NCI-H1092 treated with DMSO at 0.1 percent for 48 hours (cell line): ENCODE results near the gene BCAS1.

Experiments
- DNase-seq: peaks from one replicate; lab custom pipeline; 2025; lab: John Stamatoyannopoulos, UW

BCAS1 gene

DNA sequence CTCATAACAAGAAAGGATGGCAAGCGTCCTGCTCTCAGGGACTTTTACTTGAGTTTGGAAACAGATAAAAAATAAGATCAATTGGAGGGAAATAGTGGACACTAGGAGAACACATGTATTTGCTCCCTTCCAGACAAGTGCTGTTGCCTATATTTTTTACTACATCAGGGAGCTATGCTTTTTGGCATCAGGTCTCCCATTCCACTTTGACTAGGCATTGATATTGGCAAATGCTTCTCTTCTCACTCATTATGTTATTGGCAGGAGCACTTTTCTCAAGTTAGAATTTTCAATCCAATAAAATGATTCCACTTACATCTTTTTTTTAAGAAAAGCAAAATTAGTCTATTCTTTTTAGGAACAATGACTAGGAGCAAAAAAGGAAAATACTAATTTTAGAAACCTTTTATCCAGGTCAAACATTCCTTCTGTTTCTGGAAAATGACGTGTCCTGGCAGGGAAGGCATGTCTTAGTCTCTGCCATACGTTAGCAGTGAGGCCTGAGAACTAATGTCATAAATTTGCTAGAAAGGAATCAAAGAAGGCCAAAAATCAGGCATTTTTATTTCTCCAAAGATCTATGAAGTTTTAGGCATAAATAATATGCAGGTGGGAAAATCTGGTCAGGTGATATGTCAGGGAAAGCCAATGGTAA is 21.4 kb downstream of the BCAS1 start:
- no peak for DNase-seq

DNA sequence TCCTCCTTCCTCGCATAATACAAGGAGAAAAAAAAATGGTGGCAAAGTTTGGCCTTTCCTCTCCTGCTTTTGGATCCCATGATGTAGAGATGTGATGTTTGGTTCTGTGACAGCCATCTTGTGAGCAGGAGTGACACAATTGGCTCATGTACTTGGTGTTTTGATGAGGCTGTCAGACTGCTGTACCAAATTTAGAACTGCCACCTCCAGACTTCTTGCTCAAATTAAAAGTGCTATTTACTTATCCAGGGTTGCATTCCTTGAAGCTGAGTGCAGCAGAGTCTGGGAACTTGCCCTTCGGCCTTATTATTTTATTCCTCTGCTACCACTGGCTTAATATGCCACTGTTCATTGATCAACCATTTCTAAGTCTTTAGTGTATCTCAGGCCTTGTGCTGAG is 21.9 kb downstream of the BCAS1 start:
- no peak for DNase-seq

DNA sequence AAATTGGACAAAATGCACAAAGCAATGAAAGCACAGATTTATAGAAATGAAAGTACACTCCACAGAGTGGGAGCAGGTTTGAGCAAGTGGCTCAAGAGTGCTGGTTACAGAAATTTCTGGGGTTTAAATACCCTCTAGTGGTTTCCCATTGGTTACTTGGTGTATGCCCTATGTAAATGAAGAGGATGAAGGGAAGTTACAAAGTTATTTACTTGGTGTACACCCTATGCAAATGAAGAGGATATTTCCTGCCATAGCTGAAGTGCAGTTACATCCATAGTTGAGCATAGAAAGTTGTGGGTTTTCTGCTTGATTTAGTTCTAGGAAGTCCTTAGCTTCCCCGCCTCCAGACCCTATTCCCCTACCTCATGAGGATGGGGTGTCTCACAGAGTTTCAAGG is 22.7 kb downstream of the BCAS1 start:
- no peak for DNase-seq

DNA sequence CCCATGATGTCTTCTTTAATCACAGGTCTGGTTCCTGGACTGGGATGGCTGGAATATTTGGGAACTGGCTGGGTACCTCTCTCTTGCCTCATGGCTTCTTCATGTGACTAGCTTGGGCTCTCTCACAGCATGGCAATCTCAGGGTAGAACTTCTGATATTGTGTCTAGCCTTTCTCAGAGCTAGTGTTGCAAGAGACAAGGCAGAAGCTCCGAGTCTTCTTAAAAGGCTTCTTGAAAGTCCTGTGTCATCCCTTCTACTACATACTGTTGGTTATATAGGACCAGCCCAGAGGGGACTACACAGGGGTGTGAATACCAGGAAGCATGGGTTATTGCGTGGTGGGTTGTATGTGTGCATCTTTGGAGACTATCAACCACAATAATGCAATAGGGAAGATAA is 23.3 kb downstream of the BCAS1 start:
- no peak for DNase-seq

DNA sequence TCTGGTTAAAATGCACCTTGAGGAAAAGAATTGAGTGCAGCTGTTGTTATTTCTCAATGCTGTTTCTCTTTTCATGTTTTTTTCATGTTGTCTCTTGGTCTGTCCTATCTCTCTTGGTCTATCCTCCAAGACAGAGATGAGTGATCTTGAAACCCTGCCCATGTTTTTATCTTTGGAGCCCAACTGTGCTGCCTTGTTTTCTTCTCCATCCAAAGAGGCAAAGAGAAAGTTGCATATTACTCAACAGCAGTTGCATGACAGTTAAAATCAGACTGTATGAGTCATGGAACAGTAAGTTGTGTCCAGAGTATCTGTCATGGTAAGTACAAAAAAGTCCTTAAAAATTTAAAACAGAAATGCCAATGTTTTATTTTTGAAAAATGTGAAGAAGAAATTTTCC is 26.2 kb downstream of the BCAS1 start:
- DNase-seq: no peak

DNA sequence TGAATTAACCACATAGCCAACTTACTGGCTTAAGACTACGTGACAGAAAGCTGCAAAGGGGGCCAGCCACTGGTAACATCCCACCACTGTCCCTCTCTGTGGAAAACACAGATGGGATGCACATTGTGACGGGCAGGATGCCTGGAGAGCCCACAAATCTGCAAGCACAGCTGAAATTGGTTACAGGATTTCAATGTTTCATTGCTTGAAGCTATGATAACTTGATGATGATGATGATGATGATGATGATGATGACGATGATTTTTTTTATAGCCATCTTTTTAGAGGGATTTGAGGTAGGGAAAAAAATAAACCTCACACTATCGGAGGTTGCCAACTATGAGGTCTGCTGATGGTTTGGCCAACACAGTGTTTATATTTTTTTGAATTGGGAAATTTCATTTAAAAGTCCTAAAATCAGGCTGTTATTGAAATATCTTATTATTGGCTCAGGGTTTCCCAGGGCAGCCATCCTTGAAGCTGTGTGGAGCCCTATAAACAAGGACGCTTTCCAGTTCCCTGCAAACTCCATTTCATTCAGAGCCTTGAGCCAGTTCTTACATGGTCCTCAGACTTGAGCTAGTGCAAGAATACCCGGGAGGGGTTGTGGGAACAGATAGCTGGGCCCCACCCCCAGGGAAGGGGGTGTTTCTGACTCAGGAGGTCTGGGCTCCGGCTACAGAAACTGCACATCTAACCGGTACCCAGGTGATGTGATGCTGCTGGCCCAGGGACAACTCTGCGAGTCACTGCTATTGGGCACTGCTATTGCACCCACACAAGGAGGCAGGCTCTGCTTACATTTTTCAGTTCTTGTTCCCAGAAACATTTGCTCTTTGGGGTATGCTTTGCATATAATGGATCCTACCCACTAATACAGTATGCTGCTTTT is 27.1 kb downstream of the BCAS1 start:
- no peak for DNase-seq

DNA sequence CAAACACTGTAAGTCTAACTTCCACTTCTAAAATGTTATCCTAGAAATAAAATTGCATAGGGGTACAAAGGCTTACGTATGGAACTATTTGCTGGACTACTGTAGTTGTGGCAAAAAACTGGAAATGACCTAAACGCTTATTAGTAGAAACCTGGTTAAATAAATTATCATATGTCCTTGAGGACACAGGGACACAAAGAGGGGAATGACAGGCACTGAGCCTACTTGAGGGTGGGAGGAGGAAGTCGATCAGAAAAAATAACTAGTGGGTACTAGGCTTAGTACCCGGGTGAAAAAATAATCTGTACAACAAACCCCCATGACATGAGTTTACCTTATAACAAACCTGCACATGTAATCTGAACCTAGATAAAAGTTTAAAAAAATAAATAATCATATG is 28.4 kb downstream of the BCAS1 start:
- DNase-seq: no peak

DNA sequence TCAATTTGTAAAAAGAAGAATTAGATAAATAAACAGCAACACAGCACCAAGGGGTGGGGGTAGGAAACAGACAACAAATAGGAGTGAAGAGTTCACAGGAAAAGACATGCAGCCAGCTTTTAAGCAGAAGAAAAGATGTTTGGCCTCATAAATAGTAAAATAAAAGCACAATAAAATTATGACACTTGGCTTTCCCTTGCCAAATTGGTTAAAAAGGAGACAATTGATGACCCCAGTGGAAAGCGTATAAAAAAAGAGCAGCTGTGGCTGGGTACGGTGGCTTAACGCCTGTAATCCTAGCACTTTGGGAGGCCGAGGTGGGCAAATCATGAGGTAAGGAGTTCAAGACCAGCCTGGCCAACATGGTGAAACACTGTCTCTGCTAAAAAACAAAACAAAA is 29.1 kb downstream of the BCAS1 start:
- DNase-seq: no peak

DNA sequence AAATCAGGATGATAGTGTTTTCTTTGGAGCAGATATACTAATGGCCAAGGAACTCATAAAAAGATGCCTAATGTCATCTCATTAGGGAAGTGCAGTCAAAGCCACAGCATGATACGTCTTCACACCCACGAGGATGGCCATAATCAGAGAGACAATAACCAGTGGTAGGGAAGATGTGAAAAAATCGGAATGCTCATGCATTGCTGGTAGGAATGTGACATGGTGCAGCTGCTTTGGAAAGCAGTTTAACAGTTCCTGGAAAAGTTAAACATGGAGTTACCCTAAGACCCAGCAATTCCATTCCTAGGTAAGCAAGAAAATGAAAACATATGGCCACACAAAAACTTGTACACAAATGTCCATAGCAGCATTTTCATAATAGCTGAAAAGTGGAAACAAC is 29.9 kb downstream of the BCAS1 start:
- DNase-seq: no peak

DNA sequence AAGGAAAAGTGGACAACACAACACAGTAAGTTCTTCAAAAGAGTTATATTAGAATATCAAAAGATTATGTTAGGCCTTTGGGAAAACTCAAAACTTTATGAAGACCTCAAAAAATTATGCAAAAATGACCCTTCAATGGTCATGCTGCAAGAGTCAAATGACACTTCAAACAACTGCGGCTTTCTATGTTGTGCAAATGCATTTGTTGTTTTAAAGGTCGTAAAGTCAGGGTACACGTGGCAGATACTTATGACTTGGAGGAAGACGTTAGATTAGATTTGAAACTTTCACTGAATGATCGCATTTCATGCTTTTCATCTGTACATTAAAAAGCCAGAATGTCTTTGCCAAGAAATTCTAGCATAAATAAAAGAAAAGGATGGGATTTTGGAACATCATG is 31.4 kb downstream of the BCAS1 start:
- no peak for DNase-seq

DNA sequence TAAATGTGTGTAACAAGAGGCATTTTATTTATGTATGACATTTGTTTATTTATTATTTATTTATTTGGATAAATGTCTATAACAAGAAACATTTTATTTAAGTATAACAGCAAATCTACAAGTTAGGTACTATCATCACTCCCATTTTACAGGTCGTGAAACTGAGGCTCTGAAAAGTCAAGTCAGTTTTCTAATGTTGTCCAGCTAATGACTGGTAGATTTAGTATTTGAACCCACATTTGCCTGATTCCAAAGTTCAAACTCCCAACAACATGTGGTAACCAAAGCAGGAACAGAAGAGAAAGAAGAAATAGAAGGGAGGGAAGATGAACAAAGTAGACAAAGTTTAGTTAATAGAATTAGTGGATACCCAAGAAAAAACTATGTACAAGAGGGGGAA is 32.9 kb downstream of the BCAS1 start:
- no peak for DNase-seq

DNA sequence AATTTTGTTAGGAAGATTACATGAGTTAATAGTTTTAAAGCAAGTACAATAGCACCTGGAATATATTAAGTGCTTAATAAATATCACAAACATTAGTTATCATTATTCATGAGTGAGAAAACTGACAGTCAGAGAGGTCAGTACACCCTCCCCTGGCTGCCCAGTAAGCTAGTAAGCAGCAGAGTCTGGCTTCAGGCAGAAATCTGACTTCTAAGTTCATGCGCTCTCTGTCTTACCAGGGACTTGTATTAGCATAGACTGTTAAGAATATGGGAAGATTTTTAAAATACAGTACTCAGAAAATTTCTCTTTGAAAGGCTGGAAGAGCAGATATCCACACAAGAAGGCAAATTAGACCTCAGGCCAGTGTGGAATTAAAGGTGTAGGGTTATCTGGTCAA is 40.8 kb downstream of the BCAS1 start:
- DNase-seq: no peak

DNA sequence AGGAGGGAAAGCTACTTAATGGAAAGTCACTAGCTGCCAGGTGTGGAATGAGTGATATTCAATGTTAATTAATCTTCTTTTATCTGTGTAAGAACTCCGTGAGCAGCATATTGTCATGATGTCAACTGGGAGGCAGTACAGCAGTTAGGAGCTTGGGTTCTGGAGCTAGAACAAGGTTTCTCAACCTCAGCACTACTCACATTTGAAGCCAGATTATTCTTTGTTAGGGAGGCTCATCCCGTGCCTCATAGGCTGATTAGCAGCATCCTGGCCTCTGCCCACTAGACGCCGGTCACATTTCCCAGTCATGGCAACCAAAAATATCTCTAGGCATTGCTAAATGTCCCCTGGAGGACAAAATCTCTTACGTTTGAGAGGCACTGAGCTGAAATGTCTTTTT is 41.2 kb downstream of the BCAS1 start:
- no peak for DNase-seq

DNA sequence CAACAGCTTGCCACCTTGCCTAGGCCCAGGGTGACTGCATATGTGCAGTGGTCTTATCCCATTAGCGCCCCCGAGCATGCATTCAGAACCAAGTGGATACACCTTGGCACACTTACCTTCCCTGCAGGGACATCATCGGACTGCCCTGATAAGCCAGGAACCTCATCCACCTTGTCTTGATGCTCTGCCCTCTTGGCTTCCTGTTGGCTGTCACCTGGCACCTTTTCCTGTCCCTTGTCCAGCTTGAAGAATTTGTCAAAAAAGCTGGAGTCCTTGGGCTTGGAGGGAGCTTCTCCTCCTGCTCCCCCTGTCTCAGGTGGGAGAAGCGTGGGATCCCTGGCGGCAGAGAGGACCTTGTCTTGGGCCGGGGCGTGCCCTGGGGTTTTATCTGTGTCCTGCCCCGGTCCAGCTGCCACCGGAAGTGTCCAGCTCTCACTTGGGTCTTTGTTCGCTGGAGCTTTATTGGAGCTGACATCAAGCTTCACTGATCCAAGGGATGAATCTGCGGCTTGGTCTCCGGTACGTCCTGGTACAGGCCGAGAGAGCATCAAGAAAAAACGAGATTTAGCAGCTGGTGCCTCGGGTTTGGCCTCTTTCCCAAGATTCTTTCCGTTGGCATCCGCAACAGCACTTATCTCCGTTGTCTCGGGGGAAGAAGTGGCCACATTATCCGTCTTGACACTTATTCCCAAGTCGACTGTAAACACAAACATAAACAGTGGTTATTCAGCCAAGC is 42.0 kb downstream of the BCAS1 start:
- no peak for DNase-seq

DNA sequence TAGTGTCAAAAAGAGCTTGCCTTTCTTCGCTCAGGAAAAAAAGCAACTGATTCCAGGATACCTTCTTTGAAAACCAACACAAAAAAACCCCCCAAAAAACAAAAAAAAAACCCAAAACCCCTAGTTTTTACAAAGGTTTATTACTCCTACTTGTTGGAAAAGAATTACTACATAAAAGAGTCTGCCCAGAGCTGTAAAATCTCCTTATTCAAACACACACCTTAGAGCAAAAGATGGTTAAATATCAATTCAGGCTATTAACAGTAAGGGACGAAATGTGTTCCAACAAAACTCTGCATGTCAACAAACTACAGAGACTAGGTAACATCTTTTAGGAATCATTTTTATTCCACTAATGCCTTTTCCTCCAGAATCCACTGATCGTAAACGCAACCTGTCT is 42.7 kb downstream of the BCAS1 start:
- DNase-seq: no peak

DNA sequence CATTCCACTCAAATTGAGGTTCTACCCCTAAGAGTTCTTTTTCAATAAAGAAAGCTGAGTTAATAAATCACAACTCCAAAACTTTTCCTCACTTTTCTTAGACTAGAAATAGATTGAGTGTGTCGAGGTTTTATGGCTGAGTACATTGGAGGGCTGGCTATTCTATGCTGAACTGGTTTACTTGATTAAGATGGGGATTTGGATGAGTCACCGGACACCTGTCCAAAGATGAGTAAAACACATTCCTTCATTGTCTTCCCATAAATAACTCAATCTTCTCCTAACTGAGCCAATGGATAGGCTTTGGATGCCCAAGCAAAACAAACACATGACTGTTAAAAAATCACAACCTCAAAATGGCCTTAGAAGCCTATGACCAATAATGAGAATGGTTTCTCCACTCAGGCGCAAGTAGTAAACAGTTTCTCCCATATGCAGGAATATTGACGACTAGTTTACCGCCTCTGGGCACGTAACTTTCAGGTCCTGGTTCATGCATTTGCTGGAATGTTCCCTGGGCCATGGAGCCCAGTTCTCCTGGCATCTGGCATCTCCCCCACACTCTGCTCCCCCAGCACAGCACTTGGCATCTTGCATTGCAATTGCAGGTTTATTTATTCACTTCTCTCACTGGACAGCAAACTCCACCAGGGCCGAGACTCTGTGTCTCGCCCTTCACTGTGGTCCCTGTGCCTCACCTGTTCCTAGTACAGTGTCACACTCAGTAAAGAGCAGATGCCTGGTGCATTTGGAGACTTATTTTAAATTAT is 43.9 kb downstream of the BCAS1 start:
- DNase-seq: no peak

DNA sequence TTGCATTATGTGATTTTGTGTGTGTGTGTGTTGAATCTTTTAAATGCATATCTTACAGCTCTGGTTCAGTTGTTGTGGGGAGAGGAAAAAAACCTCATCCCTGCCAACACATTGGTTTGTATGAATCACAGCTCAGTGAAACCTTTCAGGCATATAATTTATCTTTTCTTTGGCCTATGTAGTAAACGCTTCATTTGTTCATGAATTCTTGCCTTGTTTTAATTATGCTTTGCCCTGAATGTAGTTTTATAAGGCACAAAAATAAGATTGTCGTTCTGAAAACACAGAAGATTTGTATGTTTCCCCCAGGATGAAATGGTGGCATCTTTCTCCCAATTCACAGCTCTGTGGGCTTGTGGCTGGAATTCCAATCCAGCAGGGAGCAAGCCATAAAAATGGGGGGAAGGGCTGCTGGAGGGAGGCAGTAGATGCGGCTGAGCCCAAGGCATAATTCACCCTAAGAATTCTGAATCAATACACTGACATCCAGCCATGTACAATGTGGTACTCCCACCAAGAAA is 45.1 kb downstream of the BCAS1 start:
- DNase-seq: no peak

DNA sequence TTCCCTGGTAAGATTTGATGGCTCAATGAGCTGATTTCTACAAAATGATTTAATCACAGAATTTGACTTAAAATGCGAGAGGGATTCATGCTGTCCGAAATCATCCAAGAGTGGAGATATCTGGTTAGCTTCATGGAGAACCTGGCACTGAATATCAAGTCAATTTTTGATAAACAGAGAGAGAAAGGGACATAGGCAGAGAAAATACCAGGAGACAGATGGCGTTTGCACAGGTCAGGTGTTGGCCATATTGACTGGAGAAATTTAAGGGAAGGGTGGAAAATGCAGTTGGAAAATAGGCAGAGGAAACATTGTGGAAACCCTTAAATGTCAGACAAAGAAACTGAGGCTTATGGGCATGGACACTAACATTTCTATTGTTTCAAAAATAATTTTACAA is 47.0 kb downstream of the BCAS1 start:
- DNase-seq: no peak

DNA sequence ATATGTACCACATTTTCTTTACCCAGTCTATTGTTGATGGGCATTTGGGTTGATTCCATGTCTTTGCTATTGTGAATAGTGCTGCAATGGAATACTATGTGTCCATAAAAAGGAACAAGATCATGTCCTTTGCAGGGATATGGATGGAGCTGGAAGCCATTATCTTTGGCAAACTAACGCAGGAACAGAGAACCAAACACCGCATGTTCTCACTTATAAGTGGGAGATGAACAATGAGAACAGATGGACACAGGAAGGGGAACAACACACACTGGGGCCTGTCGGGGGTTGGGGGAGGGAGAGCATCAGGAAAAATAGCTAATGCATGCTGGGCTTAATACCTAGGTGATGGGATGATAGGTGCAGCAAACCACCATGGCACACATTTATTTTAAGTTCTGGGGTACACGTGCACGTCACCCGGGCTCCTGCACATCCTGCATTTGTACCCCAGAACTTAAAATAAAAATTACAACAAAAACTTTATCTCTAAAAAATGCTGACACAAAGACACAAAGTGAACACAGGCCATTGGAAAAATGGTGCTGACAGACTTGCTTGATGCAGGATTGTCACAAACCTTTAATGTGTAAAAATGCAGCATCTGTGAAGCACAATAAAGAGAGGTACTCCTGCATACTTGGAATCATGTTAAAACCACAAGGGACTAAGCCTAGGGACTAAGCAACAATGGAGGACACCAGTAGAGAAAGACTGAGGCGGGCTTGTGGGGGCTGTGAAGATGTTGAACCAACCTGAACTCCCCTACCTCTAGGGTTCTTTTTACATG is 48.8 kb downstream of the BCAS1 start:
- DNase-seq: no peak

DNA sequence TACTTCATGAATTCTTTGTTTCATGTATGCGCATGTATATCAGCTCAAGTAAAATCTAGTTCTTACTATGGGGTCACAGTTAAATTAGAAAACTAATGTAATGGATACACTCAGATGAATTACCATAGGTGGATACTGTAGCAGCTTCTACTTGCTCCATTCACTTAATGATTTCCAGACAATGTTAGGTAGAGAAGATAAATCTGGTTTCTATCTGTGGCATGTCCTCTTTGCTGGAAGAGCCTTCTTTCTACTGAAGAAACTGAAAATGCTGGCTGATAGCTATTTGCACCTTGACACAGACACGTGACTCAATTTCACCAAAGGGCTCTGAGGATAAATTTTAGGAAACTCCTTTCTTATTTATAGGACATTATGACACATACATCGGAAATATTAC is 49.5 kb downstream of the BCAS1 start:
- no peak for DNase-seq

DNA sequence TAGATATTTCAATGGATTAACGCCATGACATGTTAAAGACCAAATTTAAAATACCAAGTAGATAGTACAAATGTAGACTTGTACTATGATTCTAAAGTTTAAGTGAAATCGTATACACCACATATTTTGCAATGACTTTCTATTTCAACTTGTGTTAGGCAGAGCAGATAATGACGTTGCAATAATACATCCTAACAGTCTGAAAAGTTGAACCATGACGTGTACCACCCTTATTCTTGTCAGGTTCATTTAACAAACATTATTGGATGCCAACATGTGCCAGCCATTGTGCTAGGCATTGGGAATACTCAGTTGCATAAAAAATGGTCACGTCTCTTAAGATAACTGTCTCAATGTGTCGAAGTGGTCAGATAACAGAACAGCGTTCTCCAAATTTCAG is 50.0 kb downstream of the BCAS1 start:
- DNase-seq: no peak
